Immature natural killer cell (primary cell): ENCODE data around the gene IL33. TPM values are rescaled to one million over a fixed set of nuclear protein-coding genes. Genes with fewer than 3 reads are reported as not detected.

Source experiments
- DNase-seq, 3 donors: peaks; one replicate each; pipeline ENCODE4 v3.0.0; 2022; ENCODE audit warnings: mixed read lengths in 1 of 3
- H3K27ac Mint-ChIP-seq, 6 donors: one replicate each; pipeline ENCODE4 v1.8.0; 2020; ENCODE audit warnings: mixed read lengths in 6 of 6, mild to moderate bottlenecking in 5 of 6, inconsistent platforms in 4 of 6, moderate library complexity in 3 of 6
- H3K27me3 Mint-ChIP-seq, 3 donors: one replicate each; pipeline ENCODE4 v1.8.0; 2020 to 2021; ENCODE audit warnings: low read depth in 3 of 3, mild to moderate bottlenecking in 3 of 3, mixed read lengths in 3 of 3, moderate library complexity in 3 of 3, inconsistent platforms in 1 of 3
- H3K36me3 Mint-ChIP-seq, 3 donors: one replicate each; pipeline ENCODE4 v1.8.0; 2020; ENCODE audit warnings: mixed read lengths in 3 of 3, inconsistent platforms in 2 of 3, mild to moderate bottlenecking in 2 of 3
- H3K4me1 Mint-ChIP-seq, 2 donors: one replicate each; pipeline ENCODE4 v1.8.0; 2020; ENCODE audit warnings: inconsistent platforms in 2 of 2, mild to moderate bottlenecking in 2 of 2, mixed read lengths in 2 of 2, moderate library complexity in 1 of 2
- H3K4me3 Mint-ChIP-seq, 5 donors: one replicate each; pipeline ENCODE4 v1.8.0; 2020; ENCODE audit warnings: mild to moderate bottlenecking in 5 of 5, mixed read lengths in 5 of 5, inconsistent platforms in 3 of 5, moderate library complexity in 3 of 5
- H3K9me3 Mint-ChIP-seq, 6 donors: one replicate each; pipeline ENCODE4 v1.8.0; 2020; ENCODE audit warnings: mild to moderate bottlenecking in 6 of 6, mixed read lengths in 6 of 6, inconsistent platforms in 4 of 6, moderate library complexity in 3 of 6
- polyA plus RNA-seq, 3 donors: library from polyadenylated mRNA; unstranded; fragments of 300-500 nt; fragmentation: Illumina TruSeq; gene quantifications; one replicate each; pipeline ENCODE4 v1.2.3, GENCODE V29; 2021

IL33 gene
- polyA plus RNA-seq, 3 donors from 2014 or later = not detected

GRCh38 chr9:6229186-6229585, 13.6 kb downstream of the IL33 start:
- H3K4me3 Mint-ChIP-seq = no peak overlapping the region

GRCh38 chr9:6229619-6230018, 14.0 kb downstream of the IL33 start:
- Mint-ChIP-seq H3K36me3 (no peaks in the 10 kb centered on the region), H3K27me3 (no peaks in the 10 kb centered on the region), H3K9me3 (no peaks in the 10 kb centered on the region), H3K4me3 (no peak overlapping the region), H3K27ac (no peak overlapping the region), H3K4me1 (no peaks in the 10 kb centered on the region)
- DNase-seq = no peak

More at GRCh38 chr9:6229186-6229585, 13.6 kb downstream of the IL33 start:
- Mint-ChIP-seq H3K36me3 (no peaks in the 10 kb centered on the region), H3K4me1 (no peaks in the 10 kb centered on the region), H3K27me3 (no peaks in the 10 kb centered on the region), H3K27ac (no peak overlapping the region), H3K9me3 (no peaks in the 10 kb centered on the region)
- DNase-seq = no peak

GRCh38 chr9:6230037-6230780, 14.6 kb downstream of the IL33 start:
- no peak for DNase-seq

GRCh38 chr9:6232336-6232945, 16.8 kb downstream of the IL33 start:
- H3K4me3 Mint-ChIP-seq = no peak overlapping the region
- H3K27me3 Mint-ChIP-seq = peaks cover 0 to 2% (median 0%) of the 10 kb centered on the region in 3 donors
- no peaks in the 10 kb centered on the region for H3K4me1 Mint-ChIP-seq
- H3K27ac Mint-ChIP-seq = no peak overlapping the region
- no peaks in the 10 kb centered on the region for H3K36me3 Mint-ChIP-seq
- H3K9me3 Mint-ChIP-seq = no peaks in the 10 kb centered on the region
- DNase-seq = no peak

More at GRCh38 chr9:6230037-6230780, 14.6 kb downstream of the IL33 start:
- Mint-ChIP-seq H3K36me3 (no peaks in the 10 kb centered on the region), H3K9me3 (no peaks in the 10 kb centered on the region), H3K27ac (no peak overlapping the region), H3K27me3 (no peaks in the 10 kb centered on the region), H3K4me3 (no peak overlapping the region), H3K4me1 (no peaks in the 10 kb centered on the region)

GRCh38 chr9:6234014-6234413, 18.4 kb downstream of the IL33 start:
- Mint-ChIP-seq H3K36me3 (no peaks in the 10 kb centered on the region), H3K4me3 (no peak overlapping the region), H3K27ac (no peak overlapping the region), H3K9me3 (no peaks in the 10 kb centered on the region), H3K4me1 (no peaks in the 10 kb centered on the region), H3K27me3 (peaks cover 0 to 5% (median 2%) of the 10 kb centered on the region in 3 donors)
- no peak for DNase-seq

GRCh38 chr9:6237267-6237666, 21.7 kb downstream of the IL33 start:
- peaks cover 0 to 7% (median 5%) of the 10 kb centered on the region in 3 donors for H3K27me3 Mint-ChIP-seq
- no peak overlapping the region for H3K27ac Mint-ChIP-seq
- H3K9me3 Mint-ChIP-seq = no peaks in the 10 kb centered on the region
- DNase-seq = no peak
- no peaks in the 10 kb centered on the region for H3K4me1 Mint-ChIP-seq
- no peak overlapping the region for H3K4me3 Mint-ChIP-seq
- no peaks in the 10 kb centered on the region for H3K36me3 Mint-ChIP-seq

- H3K27me3 Mint-ChIP-seq = peaks cover 2 to 7% (median 5%) of the 10 kb centered on the region in 3 donors
- H3K9me3 Mint-ChIP-seq = no peaks in the 10 kb centered on the region
- H3K27ac Mint-ChIP-seq = no peak overlapping the region
- no peak overlapping the region for H3K4me3 Mint-ChIP-seq
- DNase-seq = no peak
- no peaks in the 10 kb centered on the region for H3K36me3 Mint-ChIP-seq
- H3K4me1 Mint-ChIP-seq = no peaks in the 10 kb centered on the region
These were observed 23.4 kb downstream of the IL33 start for GRCh38 chr9:6239048-6239461.

- no peaks in the 10 kb centered on the region for H3K4me1 Mint-ChIP-seq
These were observed 24.1 kb downstream of the IL33 start for GRCh38 chr9:6239694-6240093.

GRCh38 chr9:6243746-6244145, 28.1 kb downstream of the IL33 start:
- Mint-ChIP-seq H3K27ac (no peak overlapping the region), H3K4me3 (no peak overlapping the region), H3K9me3 (no peaks in the 10 kb centered on the region), H3K4me1 (no peaks in the 10 kb centered on the region), H3K36me3 (no peaks in the 10 kb centered on the region), H3K27me3 (peaks cover 6 to 10% (median 6%) of the 10 kb centered on the region in 3 donors)
- DNase-seq = no peak

More at GRCh38 chr9:6239694-6240093, 24.1 kb downstream of the IL33 start:
- H3K27ac Mint-ChIP-seq = no peak overlapping the region
- no peak overlapping the region for H3K4me3 Mint-ChIP-seq
- H3K27me3 Mint-ChIP-seq = peaks cover 2 to 7% (median 5%) of the 10 kb centered on the region in 3 donors
- H3K9me3 Mint-ChIP-seq = no peaks in the 10 kb centered on the region
- H3K36me3 Mint-ChIP-seq = no peaks in the 10 kb centered on the region
- no peak for DNase-seq

GRCh38 chr9:6247266-6247665, 31.7 kb downstream of the IL33 start:
- H3K4me1 Mint-ChIP-seq = no peaks in the 10 kb centered on the region
- no peaks in the 10 kb centered on the region for H3K9me3 Mint-ChIP-seq

GRCh38 chr9:6268826-6269397, 53.3 kb downstream of the IL33 start:
- H3K27ac Mint-ChIP-seq = no peak overlapping the region
- no peak overlapping the region for H3K4me3 Mint-ChIP-seq
- no peaks in the 10 kb centered on the region for H3K36me3 Mint-ChIP-seq
- no peak for DNase-seq
- H3K27me3 Mint-ChIP-seq = peaks cover 7 to 10% (median 8%) of the 10 kb centered on the region in 3 donors
- H3K9me3 Mint-ChIP-seq = peaks cover 0 to 4% (median 3%) of the 10 kb centered on the region in 6 donors
- H3K4me1 Mint-ChIP-seq = no peaks in the 10 kb centered on the region

More at GRCh38 chr9:6247266-6247665, 31.7 kb downstream of the IL33 start:
- Mint-ChIP-seq H3K36me3 (no peaks in the 10 kb centered on the region), H3K27me3 (peaks cover 1 to 9% (median 6%) of the 10 kb centered on the region in 3 donors), H3K4me3 (no peak overlapping the region), H3K27ac (no peak overlapping the region)
- no peak for DNase-seq

GRCh38 chr9:6270896-6271295, 55.3 kb downstream of the IL33 start:
- Mint-ChIP-seq H3K4me3 (no peak overlapping the region), H3K4me1 (no peaks in the 10 kb centered on the region), H3K27ac (no peak overlapping the region), H3K36me3 (no peaks in the 10 kb centered on the region), H3K9me3 (no peaks in the 10 kb centered on the region), H3K27me3 (peaks cover 0 to 8% (median 7%) of the 10 kb centered on the region in 3 donors)
- DNase-seq = no peak

- Mint-ChIP-seq H3K27ac (no peak overlapping the region), H3K4me3 (no peak overlapping the region), H3K9me3 (no peaks in the 10 kb centered on the region), H3K36me3 (no peaks in the 10 kb centered on the region), H3K27me3 (peaks cover 0 to 8% (median 8%) of the 10 kb centered on the region in 3 donors), H3K4me1 (no peaks in the 10 kb centered on the region)
- no peak for DNase-seq
These were observed 56.1 kb downstream of the IL33 start for GRCh38 chr9:6271508-6272228.

GRCh38 chr9:6272229-6272598, 56.6 kb downstream of the IL33 start:
- Mint-ChIP-seq H3K27ac (no peak overlapping the region), H3K36me3 (no peaks in the 10 kb centered on the region)

More at GRCh38 chr9:6272229-6272598, 56.6 kb downstream of the IL33 start:
- Mint-ChIP-seq H3K4me3 (no peak overlapping the region), H3K9me3 (no peaks in the 10 kb centered on the region), H3K27me3 (peaks cover 0 to 8% (median 8%) of the 10 kb centered on the region in 3 donors), H3K4me1 (no peaks in the 10 kb centered on the region)
- DNase-seq = no peak
